Activated CD8-positive, alpha-beta T cell treated with anti-CD3 and anti-CD28 coated beads for 36 hours (primary cell): ENCODE results near the gene NR2E3. TPM values are rescaled to one million over a fixed set of nuclear protein-coding genes. Genes with fewer than 3 reads are reported as not detected.

ENCODE experiments used
- ATAC-seq: fragments of 200-7000 bp; cut with Tn5 transposase; one replicate; pipeline ENCODE4 v1.10.0; 2021; ENCODE audit warnings: mild to moderate bottlenecking, moderate library complexity
- CTCF ChIA-PET: fragments of 350-600 bp; sonication (Branson Sonifier 250); formaldehyde crosslinking; loops from one replicate; lab custom pipeline; 2021; ENCODE audit warnings: antibody characterized with exemption; lab: Charles Lee
- POLR2A ChIA-PET: fragments of 350-600 bp; sonication (Branson Sonifier 250); formaldehyde crosslinking; loops from one replicate; lab custom pipeline; 2021; ENCODE audit warnings: antibody characterized with exemption; lab: Charles Lee
- DNase-seq: peaks from one replicate; pipeline ENCODE4 v3.0.0-alpha.2; 2020
- H3K27ac Mint-ChIP-seq: one replicate; pipeline ENCODE4 v1.8.0; 2021; ENCODE audit warnings: mild to moderate bottlenecking, mixed read lengths
- H3K27me3 Mint-ChIP-seq: one replicate; pipeline ENCODE4 v1.8.0; 2021; ENCODE audit warnings: mixed read lengths
- H3K36me3 Mint-ChIP-seq: one replicate; pipeline ENCODE4 v1.8.0; 2021; ENCODE audit warnings: low read depth, mixed read lengths
- H3K4me1 Mint-ChIP-seq: one replicate; pipeline ENCODE4 v1.8.0; 2021; ENCODE audit warnings: low read depth, mixed read lengths
- H3K4me3 Mint-ChIP-seq: one replicate; pipeline ENCODE4 v1.8.0; 2021; ENCODE audit warnings: mild to moderate bottlenecking, moderate library complexity, mixed read lengths
- H3K9me3 Mint-ChIP-seq: one replicate; pipeline ENCODE4 v1.8.0; 2021; ENCODE audit warnings: mixed read lengths
- CTCF ChIP-seq: fragments of 200-600 bp; IDR thresholded peaks from one replicate; pipeline ENCODE4 v1.8.0; 2022; ENCODE audit warnings: antibody characterized with exemption, mild to moderate bottlenecking
- intact Hi-C: fragments of 100-400 bp; cut with micrococcal nuclease; formaldehyde crosslinking; loops from one replicate; pipeline ENCODE4 v1.10.0; 2022
- total RNA-seq, 2 experiments: library from RNA; stranded (reverse); gene quantifications; one replicate each; pipeline ENCODE4 v1.2.3, GENCODE V29; 2021

The NR2E3 gene
- total RNA-seq = not detected

GRCh38 chr15:71810256-71811035 is at the start of gene NR2E3:
Gene NR2E3, plus strand, starts transcription at chr15:71810554. Its CDS starts 190 bp downstream, at chr15:71810744.
- ChIA-PET POLR2A (no interaction called here), CTCF (no interaction called here)
- intact Hi-C loops = no loop called here
- H3K4me1 Mint-ChIP-seq = no peaks in the 10 kb centered on the region
- no peak for TF ChIP-seq CTCF
- no peaks in the 10 kb centered on the region for H3K9me3 Mint-ChIP-seq
- no peak within 1 kb of the TSS for H3K27ac Mint-ChIP-seq
- ATAC-seq (no peak), DNase-seq (no peak)
- no peak within 1 kb of the TSS for H3K4me3 Mint-ChIP-seq
- no peaks in the 10 kb centered on the region for H3K27me3 Mint-ChIP-seq
- no peaks in the 10 kb centered on the region for H3K36me3 Mint-ChIP-seq

- Mint-ChIP-seq H3K27ac (no peak overlapping the region), H3K27me3 (peaks cover 11% of the 10 kb centered on the region), H3K4me3 (no peak overlapping the region), H3K9me3 (peaks cover 9% of the 10 kb centered on the region), H3K36me3 (peaks cover 2% of the 10 kb centered on the region), H3K4me1 (no peaks in the 10 kb centered on the region)
- TF ChIP-seq CTCF = no peak
- intact Hi-C loops = no loop called here
- ChIA-PET CTCF (interaction anchor here (0.9 to 1.4 kb wide), 2 partner anchors 17 to 21 kb away, joined by 3 to 5 read pairs; no protein-coding TSS in a partner anchor), POLR2A (no interaction called here)
- no peak for ATAC-seq
- no peak for DNase-seq
These were observed 49.5 kb upstream of the NR2E3 start for GRCh38 chr15:71760852-71761251.

DNA sequence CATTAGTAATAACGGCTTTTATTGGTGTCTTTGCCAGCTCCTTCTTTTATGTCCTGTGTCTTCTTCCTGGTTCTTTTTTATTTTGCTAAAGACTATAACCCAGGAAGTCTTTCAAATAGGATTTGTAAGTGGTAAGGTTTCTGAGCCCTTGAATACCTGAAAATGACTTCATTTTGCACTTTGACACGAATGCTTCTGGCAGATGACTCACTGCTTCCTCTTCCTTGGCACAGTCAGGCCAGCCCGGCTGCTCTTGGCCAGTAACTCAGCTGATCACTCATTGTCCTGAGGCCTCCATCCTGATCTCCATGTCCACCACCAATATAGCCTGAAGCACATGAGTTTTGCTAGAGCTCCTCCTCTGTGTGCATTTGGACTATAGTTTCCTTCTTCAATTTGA is 48.7 kb upstream of the NR2E3 start:
- no peak for ATAC-seq
- TF ChIP-seq CTCF = no peak
- Mint-ChIP-seq H3K27me3 (peaks cover 6% of the 10 kb centered on the region), H3K36me3 (peaks cover 2% of the 10 kb centered on the region), H3K4me3 (no peak overlapping the region), H3K27ac (no peak overlapping the region), H3K9me3 (peaks cover 9% of the 10 kb centered on the region), H3K4me1 (no peaks in the 10 kb centered on the region)
- intact Hi-C loops = no loop called here
- no peak for DNase-seq
- ChIA-PET CTCF (interaction anchor here (0.9 to 1.4 kb wide), 2 partner anchors 18 to 20 kb away, joined by 3 to 5 read pairs; no protein-coding TSS in a partner anchor), POLR2A (no interaction called here)

DNA sequence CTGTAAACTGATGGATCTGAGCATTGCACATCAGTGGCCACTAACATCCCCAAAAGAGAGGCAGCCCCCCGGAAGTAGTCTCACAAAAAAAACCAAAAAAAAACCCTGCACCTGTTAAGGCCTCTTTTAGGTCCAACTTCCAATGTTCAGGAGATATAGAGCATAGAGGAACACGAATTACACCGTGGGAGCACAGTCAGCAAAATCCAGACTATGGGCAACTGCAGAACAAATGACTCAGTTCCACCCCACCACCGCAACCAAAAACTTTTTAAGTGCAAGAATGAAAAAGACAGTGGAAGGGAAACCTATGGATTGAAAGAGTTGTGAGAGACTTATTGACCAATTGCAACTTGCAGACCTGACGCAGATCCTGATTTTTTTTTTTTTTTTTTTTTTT is 42.2 kb upstream of the NR2E3 start:
- Mint-ChIP-seq H3K9me3 (no peaks in the 10 kb centered on the region), H3K4me3 (no peak overlapping the region), H3K27me3 (peaks cover 3% of the 10 kb centered on the region), H3K27ac (no peak overlapping the region), H3K36me3 (no peaks in the 10 kb centered on the region), H3K4me1 (no peaks in the 10 kb centered on the region)
- intact Hi-C loops = no loop called here
- DNase-seq (no peak), ATAC-seq (no peak)
- CTCF ChIA-PET = no interaction called here
- POLR2A ChIA-PET = no interaction called here
- no peak for TF ChIP-seq CTCF

DNA sequence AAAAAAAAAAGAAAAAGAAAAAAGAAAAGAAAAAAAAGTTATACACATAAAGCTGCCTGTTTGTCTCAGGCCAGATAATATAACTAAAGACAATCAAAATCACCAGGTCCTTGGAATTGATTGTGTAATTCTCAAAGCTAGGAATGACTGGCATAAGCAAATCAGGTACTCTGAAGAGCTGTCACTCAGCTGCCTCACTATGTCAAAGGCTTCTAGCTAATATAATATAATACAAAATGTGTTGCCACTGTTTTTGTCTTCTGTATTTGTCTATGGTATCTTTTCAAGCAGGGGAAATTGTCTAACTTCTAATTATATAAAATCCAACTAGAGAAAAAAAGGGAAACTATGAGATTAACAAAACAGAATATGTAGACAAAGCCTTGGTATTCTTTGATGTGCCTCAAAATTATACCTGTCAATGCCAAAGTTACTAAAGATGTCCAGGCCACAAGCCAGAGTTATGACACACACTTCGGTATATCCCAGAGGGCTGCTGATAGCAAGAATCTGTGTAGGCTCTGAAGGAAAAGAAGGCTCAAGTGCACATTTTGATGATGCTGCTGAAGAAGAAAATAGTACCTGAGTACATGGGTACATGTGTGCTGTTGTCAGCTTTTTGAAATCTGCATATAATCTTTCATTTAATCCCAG is 37.0 kb upstream of the NR2E3 start:
- ChIA-PET CTCF (no interaction called here), POLR2A (no interaction called here)
- H3K9me3 Mint-ChIP-seq = no peaks in the 10 kb centered on the region
- H3K36me3 Mint-ChIP-seq = no peaks in the 10 kb centered on the region
- peaks cover under 1% of the 10 kb centered on the region for H3K27me3 Mint-ChIP-seq
- no peak overlapping the region for H3K27ac Mint-ChIP-seq
- ATAC-seq (no peak), DNase-seq (no peak)
- no peaks in the 10 kb centered on the region for H3K4me1 Mint-ChIP-seq
- no peak overlapping the region for H3K4me3 Mint-ChIP-seq
- no peak for TF ChIP-seq CTCF
- intact Hi-C loops = no loop called here
